ENCODE measurements around the gene NINL.

Gene NINL

GRCh38 chr20:25541676-25542075 is 43.7 kb downstream of the NINL start:
- WGBS (ENCODE audit: insufficient coverage): 49% methylated on average over 2 of the region's 2 CpGs
- DNase-seq: no peak

DNA sequence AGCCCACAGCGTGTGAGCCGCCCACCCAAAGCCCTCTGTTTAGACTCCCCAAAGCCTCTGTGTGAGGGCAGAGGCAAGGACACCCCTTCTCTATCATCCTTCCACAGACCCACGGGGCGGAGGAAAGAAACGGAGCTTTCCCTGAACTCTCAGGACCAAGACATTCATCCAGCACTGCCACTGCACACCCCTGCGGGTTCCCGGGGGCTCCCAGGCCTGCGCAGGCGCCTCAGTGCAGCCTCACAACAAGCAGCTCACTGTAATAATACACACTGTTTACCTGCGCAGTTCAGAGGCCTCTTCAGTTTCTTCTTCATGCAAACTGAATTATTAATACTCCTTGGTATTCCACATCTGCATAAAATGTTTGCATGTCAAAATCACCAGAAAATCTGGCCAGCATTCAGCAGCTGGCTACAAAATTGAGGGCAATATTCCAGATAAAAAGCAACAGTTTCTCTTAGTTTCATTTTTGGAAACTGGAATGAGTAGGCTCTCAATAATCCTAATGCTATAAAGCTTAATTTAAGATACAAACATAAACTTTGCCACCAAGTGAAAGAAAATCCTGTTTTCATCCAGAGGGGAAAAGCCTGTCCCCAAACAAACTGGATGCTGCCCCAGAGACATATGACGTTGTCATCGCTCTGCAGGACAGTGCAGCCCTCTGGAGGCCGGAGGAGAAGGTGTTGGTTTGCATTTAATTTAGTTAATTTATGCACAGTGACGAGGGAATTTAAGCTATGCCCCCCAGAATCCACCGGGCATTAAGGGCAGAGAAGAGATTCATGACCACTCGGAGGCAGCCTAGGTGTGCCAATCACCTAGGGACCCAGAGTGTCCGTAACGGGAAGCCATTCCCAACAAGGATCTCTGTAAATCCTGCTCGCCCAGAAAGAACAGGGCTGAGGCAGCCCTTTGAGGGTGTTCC is 45.3 kb downstream of the NINL start:
- ChIA-PET POLR2A (no interaction called here), CTCF (no interaction called here)
- no peak for DNase-seq
- Histone ChIP-seq H3K36me3 (ENCODE audit: control insufficient read depth in 4 of 4, insufficient read depth in 4 of 4, low read length in 3 of 4) (no peaks in the 10 kb centered on the region), H3K4me1 (ENCODE audit: control extremely low read depth in 1 of 4, control insufficient read depth in 4 of 4, insufficient read depth in 4 of 4, low read length in 3 of 4) (no peaks in the 10 kb centered on the region), H3K4me3 (ENCODE audit: control insufficient read depth in 1 of 7, extremely low read depth in 1 of 7, insufficient read depth in 4 of 7, low read depth in 2 of 7, low read length in 6 of 7) (no peak overlapping the region), H3K27me3 (replicated peaks in 2 of 5; ENCODE audit: control insufficient read depth in 4 of 5, insufficient read depth in 5 of 5, low read length in 4 of 5) (no peaks in the 10 kb centered on the region), H3K27ac (ENCODE audit: insufficient read depth in 1 of 2, low read depth in 1 of 2, low read length in 2 of 2, poor library complexity in 1 of 2, severe bottlenecking in 2 of 2) (no peak overlapping the region), H3K9me3 (ENCODE audit: control extremely low read depth in 1 of 5, control insufficient read depth in 4 of 5, insufficient read depth in 2 of 5, low read depth in 1 of 5, low read length in 4 of 5) (no peaks in the 10 kb centered on the region)
- WGBS (ENCODE audit: insufficient coverage): 93% methylated on average over 16 of the region's 19 CpGs

More at GRCh38 chr20:25541676-25542075, 43.7 kb downstream of the NINL start:
- Histone ChIP-seq H3K27ac (ENCODE audit: insufficient read depth in 1 of 2, low read depth in 1 of 2, low read length in 2 of 2, poor library complexity in 1 of 2, severe bottlenecking in 2 of 2) (no peak overlapping the region), H3K27me3 (replicated peaks in 2 of 5; ENCODE audit: control insufficient read depth in 4 of 5, insufficient read depth in 5 of 5, low read length in 4 of 5) (no peaks in the 10 kb centered on the region), H3K9me3 (ENCODE audit: control extremely low read depth in 1 of 5, control insufficient read depth in 4 of 5, insufficient read depth in 2 of 5, low read depth in 1 of 5, low read length in 4 of 5) (no peaks in the 10 kb centered on the region), H3K4me1 (ENCODE audit: control extremely low read depth in 1 of 4, control insufficient read depth in 4 of 4, insufficient read depth in 4 of 4, low read length in 3 of 4) (no peaks in the 10 kb centered on the region), H3K4me3 (ENCODE audit: control insufficient read depth in 1 of 7, extremely low read depth in 1 of 7, insufficient read depth in 4 of 7, low read depth in 2 of 7, low read length in 6 of 7) (no peak overlapping the region), H3K36me3 (ENCODE audit: control insufficient read depth in 4 of 4, insufficient read depth in 4 of 4, low read length in 3 of 4) (no peaks in the 10 kb centered on the region)
- CTCF ChIA-PET: interaction anchor here (1.2 kb wide), 1 partner anchor 80 kb away, joined by 3 read pairs; no protein-coding TSS in a partner anchor
- POLR2A ChIA-PET: no interaction called here

- ChIA-PET CTCF (no interaction called here), POLR2A (interaction anchor here (0.6 kb wide), 1 partner anchor 25 kb away, joined by 3 read pairs; no protein-coding TSS in a partner anchor)
- Histone ChIP-seq H3K36me3 (ENCODE audit: control insufficient read depth in 4 of 4, insufficient read depth in 4 of 4, low read length in 3 of 4) (no peaks in the 10 kb centered on the region), H3K9me3 (ENCODE audit: control extremely low read depth in 1 of 5, control insufficient read depth in 4 of 5, insufficient read depth in 2 of 5, low read depth in 1 of 5, low read length in 4 of 5) (no peaks in the 10 kb centered on the region), H3K4me3 (ENCODE audit: control insufficient read depth in 1 of 7, extremely low read depth in 1 of 7, insufficient read depth in 4 of 7, low read depth in 2 of 7, low read length in 6 of 7) (no peak overlapping the region), H3K4me1 (ENCODE audit: control extremely low read depth in 1 of 4, control insufficient read depth in 4 of 4, insufficient read depth in 4 of 4, low read length in 3 of 4) (no peaks in the 10 kb centered on the region), H3K27me3 (replicated peaks in 2 of 5; ENCODE audit: control insufficient read depth in 4 of 5, insufficient read depth in 5 of 5, low read length in 4 of 5) (peaks cover 0 to 2% (median 0%) of the 10 kb centered on the region in 5 experiments), H3K27ac (ENCODE audit: insufficient read depth in 1 of 2, low read depth in 1 of 2, low read length in 2 of 2, poor library complexity in 1 of 2, severe bottlenecking in 2 of 2) (no peak overlapping the region)
- DNase-seq: no peak
- WGBS (ENCODE audit: insufficient coverage): 95% methylated on average over 16 of the region's 17 CpGs
Measured at GRCh38 chr20:25538838-25539665, 46.3 kb downstream of the NINL start.

- Histone ChIP-seq H3K4me1 (ENCODE audit: control extremely low read depth in 1 of 4, control insufficient read depth in 4 of 4, insufficient read depth in 4 of 4, low read length in 3 of 4) (no peaks in the 10 kb centered on the region), H3K27ac (ENCODE audit: insufficient read depth in 1 of 2, low read depth in 1 of 2, low read length in 2 of 2, poor library complexity in 1 of 2, severe bottlenecking in 2 of 2) (no peak overlapping the region), H3K27me3 (replicated peaks in 2 of 5; ENCODE audit: control insufficient read depth in 4 of 5, insufficient read depth in 5 of 5, low read length in 4 of 5) (peaks cover 0 to 5% (median under 1%) of the 10 kb centered on the region in 5 experiments), H3K9me3 (ENCODE audit: control extremely low read depth in 1 of 5, control insufficient read depth in 4 of 5, insufficient read depth in 2 of 5, low read depth in 1 of 5, low read length in 4 of 5) (no peaks in the 10 kb centered on the region), H3K4me3 (ENCODE audit: control insufficient read depth in 1 of 7, extremely low read depth in 1 of 7, insufficient read depth in 4 of 7, low read depth in 2 of 7, low read length in 6 of 7) (no peak overlapping the region), H3K36me3 (ENCODE audit: control insufficient read depth in 4 of 4, insufficient read depth in 4 of 4, low read length in 3 of 4) (no peaks in the 10 kb centered on the region)
- POLR2A ChIA-PET: no interaction called here
- WGBS (ENCODE audit: insufficient coverage): 98% methylated on average over 10 of the region's 13 CpGs
- CTCF ChIA-PET: no interaction called here
- DNase-seq: no peak
Measured at GRCh38 chr20:25537890-25538289, 47.4 kb downstream of the NINL start.

DNA sequence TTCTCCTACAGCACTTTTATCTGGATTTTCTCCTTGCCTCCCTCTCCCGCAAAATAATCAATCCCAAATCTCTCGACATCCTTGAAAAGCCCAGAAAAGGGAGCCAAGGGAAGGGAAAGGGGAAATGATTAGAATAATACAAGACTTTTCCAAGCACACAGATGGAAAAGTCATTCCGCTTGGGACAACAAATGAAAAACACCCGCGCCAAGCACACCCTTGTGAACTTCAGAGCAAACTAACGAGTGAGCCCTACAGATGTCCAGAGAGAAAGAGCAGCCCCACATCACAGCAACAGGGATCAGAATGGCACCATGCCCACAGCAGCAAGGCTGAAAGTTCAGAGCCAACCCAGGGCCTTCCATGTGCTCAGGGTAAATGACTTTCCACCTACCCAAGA is 49.6 kb downstream of the NINL start:
- WGBS (ENCODE audit: insufficient coverage): 98% methylated on average over 4 of the region's 6 CpGs
- no peaks in the 10 kb centered on the region for H3K36me3 ChIP-seq (ENCODE audit: control insufficient read depth in 4 of 4, insufficient read depth in 4 of 4, low read length in 3 of 4)

DNA sequence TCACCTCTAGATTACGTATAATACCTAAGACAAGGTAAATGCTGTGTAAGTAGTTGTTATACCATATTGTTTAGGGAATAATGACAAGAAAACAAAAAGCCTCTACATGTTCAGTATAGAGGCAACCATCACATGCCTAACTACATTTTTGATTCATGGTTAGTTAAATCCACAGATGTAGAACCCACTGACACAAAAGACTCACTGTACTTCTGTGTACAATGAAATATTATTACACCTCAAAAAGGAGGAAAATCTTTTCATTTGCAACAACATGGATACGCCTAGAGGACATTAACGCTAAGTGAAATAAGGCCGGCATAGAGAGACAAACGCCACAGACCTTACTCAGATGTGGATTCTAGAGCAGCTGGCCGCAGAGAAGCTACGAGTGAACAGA is 50.5 kb downstream of the NINL start:
- Histone ChIP-seq H3K36me3 (ENCODE audit: control insufficient read depth in 4 of 4, insufficient read depth in 4 of 4, low read length in 3 of 4) (no peaks in the 10 kb centered on the region), H3K9me3 (ENCODE audit: control extremely low read depth in 1 of 5, control insufficient read depth in 4 of 5, insufficient read depth in 2 of 5, low read depth in 1 of 5, low read length in 4 of 5) (peaks cover 0 to 9% (median 0%) of the 10 kb centered on the region in 5 experiments), H3K4me3 (ENCODE audit: control insufficient read depth in 1 of 7, extremely low read depth in 1 of 7, insufficient read depth in 4 of 7, low read depth in 2 of 7, low read length in 6 of 7) (no peak overlapping the region), H3K27ac (ENCODE audit: insufficient read depth in 1 of 2, low read depth in 1 of 2, low read length in 2 of 2, poor library complexity in 1 of 2, severe bottlenecking in 2 of 2) (no peak overlapping the region), H3K4me1 (ENCODE audit: control extremely low read depth in 1 of 4, control insufficient read depth in 4 of 4, insufficient read depth in 4 of 4, low read length in 3 of 4) (no peaks in the 10 kb centered on the region), H3K27me3 (replicated peaks in 2 of 5; ENCODE audit: control insufficient read depth in 4 of 5, insufficient read depth in 5 of 5, low read length in 4 of 5) (peaks cover 0 to 5% (median 4%) of the 10 kb centered on the region in 5 experiments)
- CTCF ChIA-PET: no interaction called here
- WGBS (ENCODE audit: insufficient coverage): 97% methylated on average over 6 of the region's 7 CpGs
- no peak for DNase-seq
- POLR2A ChIA-PET: no interaction called here

More for the DNA sequence above, 49.6 kb downstream of the NINL start:
- peaks cover 0 to 5% (median 4%) of the 10 kb centered on the region in 5 experiments for H3K27me3 ChIP-seq (replicated peaks in 2 of 5; ENCODE audit: control insufficient read depth in 4 of 5, insufficient read depth in 5 of 5, low read length in 4 of 5)
- no peak for DNase-seq
- H3K9me3 ChIP-seq (ENCODE audit: control extremely low read depth in 1 of 5, control insufficient read depth in 4 of 5, insufficient read depth in 2 of 5, low read depth in 1 of 5, low read length in 4 of 5): peaks cover 0 to 6% (median 0%) of the 10 kb centered on the region in 5 experiments
- no peak overlapping the region for H3K27ac ChIP-seq (ENCODE audit: insufficient read depth in 1 of 2, low read depth in 1 of 2, low read length in 2 of 2, poor library complexity in 1 of 2, severe bottlenecking in 2 of 2)
- no peaks in the 10 kb centered on the region for H3K4me1 ChIP-seq (ENCODE audit: control extremely low read depth in 1 of 4, control insufficient read depth in 4 of 4, insufficient read depth in 4 of 4, low read length in 3 of 4)
- H3K4me3 ChIP-seq (ENCODE audit: control insufficient read depth in 1 of 7, extremely low read depth in 1 of 7, insufficient read depth in 4 of 7, low read depth in 2 of 7, low read length in 6 of 7): no peak overlapping the region
- POLR2A ChIA-PET: no interaction called here
- CTCF ChIA-PET: no interaction called here
